ENCODE results near the gene ITGB5.
"Not testable (repeated sequence)": the region's sequence is repeated elsewhere in the genome, so short reads cannot be mapped to it uniquely, and the experiment has no call there.

Gene ITGB5

DNA sequence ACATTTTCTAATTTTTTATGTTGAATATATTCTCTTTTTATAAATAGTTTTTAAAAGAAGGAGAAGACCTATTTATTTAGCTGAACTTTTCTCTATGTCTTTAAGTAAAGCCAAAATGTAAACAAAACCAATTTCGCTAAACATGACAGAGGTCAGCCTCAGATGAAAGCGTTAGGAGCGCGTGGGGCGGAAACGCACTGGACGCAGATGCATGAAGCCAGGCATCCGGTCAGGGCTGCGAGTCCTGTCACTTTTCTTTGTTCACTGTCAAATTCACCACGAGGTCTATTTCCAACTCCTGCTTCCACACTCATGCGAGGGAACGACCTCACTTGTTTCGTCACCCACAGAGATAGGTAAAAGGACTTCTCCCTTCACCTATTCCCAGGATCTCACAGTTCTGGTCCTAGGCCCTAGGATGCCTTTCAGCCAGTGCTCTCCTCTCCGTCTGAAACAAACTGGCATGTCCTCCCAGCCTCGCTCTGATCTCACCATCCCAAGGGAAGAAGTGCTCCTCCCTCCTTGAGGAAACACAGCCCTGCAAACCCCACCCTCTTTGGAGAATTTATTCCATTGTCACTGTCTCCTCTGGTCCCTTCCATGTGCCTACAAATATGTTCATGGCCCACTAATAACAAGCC is 57.9 kb downstream of the ITGB5 start:
- Histone ChIP-seq H3K4me2 (ENCODE audit: low read length) (no peak overlapping the region), H3K79me1 (ENCODE audit: low read length) (peaks cover 25% of the 10 kb centered on the region), H3K27me3 (ENCODE audit: insufficient read depth, low read length, poor library complexity) (no peaks in the 10 kb centered on the region), H3K23ac (ENCODE audit: low read length) (no peak overlapping the region), H3K56ac (ENCODE audit: low read length) (peak overlapping the region; percentile 77), H3K36me3 (ENCODE audit: control insufficient read depth, insufficient read depth, low read length) (peaks cover 13% of the 10 kb centered on the region), H3K27ac (ENCODE audit: low read depth, low read length) (peak overlapping the region; percentile 52), H3K4ac (ENCODE audit: low read depth, low read length) (no peak overlapping the region), H3K18ac (ENCODE audit: low read length) (peak overlapping the region; percentile 13), H2BK15ac (replicated peaks; ENCODE audit: low read depth) (no peak overlapping the region), H2AK5ac (ENCODE audit: low read length) (peak overlapping the region; percentile 60), H4K5ac (ENCODE audit: low read length) (no peak overlapping the region), H2BK5ac (ENCODE audit: low read length) (peak overlapping the region; percentile 19), H2BK120ac (ENCODE audit: low read depth, low read length) (no peak overlapping the region), H3K79me2 (ENCODE audit: control insufficient read depth, insufficient read depth, low read length) (peaks cover 26% of the 10 kb centered on the region), H3K4me3 (ENCODE audit: low read length) (no peak overlapping the region), H3K4me1 (ENCODE audit: control insufficient read depth, low read depth, low read length) (peaks cover 33% of the 10 kb centered on the region), H3K9ac (ENCODE audit: low read length) (peak overlapping the region; percentile 15), H4K8ac (ENCODE audit: low read depth, low read length) (no peak overlapping the region)
- peak; percentile 78 for DNase-seq
- no CpG with 5 or more reads among the region's 15 CpGs for WGBS (ENCODE audit: extremely low coverage, insufficient coverage, low lambda C conversion rate)

DNA sequence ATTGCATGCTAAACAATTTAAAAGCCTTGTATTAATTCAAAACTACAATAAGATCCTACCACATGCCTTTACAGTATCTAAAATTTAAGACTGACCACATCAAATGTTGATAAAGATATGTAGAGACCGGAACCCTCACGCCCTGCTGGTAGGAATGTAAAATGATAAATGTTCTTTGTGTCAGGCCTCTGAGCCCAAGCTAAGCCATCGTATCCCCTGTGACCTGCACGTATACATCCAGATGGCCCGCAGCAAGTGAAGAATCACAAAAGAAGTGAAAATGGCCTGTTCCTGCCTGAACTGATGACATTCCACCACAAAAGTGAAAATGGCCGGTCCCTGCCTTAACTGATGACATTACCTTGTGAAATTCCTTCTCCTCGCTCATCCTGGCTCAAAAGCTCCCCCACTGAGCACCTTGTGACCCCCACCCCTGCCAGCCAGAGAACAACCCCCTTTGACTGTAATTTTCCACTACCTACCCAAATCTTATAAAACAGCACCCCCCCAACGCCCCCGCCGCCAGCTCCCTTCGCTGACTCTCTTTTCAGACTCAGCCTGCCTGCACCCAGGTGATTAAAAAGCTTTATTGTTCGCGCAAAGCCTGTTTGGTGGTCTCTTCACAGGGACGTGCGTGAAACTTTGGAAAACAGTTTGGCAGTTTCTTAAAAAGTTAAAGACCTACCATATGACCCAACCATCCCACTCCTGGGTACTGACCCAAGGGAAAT is 59.5 kb downstream of the ITGB5 start:
- peak overlapping the region; percentile 36 for H3K9ac ChIP-seq (ENCODE audit: low read length)
- peaks cover 11% of the 10 kb centered on the region for H3K36me3 ChIP-seq (ENCODE audit: control insufficient read depth, insufficient read depth, low read length)
- no CpG with 5 or more reads among the region's 15 CpGs for WGBS (ENCODE audit: extremely low coverage, insufficient coverage, low lambda C conversion rate)

DNA sequence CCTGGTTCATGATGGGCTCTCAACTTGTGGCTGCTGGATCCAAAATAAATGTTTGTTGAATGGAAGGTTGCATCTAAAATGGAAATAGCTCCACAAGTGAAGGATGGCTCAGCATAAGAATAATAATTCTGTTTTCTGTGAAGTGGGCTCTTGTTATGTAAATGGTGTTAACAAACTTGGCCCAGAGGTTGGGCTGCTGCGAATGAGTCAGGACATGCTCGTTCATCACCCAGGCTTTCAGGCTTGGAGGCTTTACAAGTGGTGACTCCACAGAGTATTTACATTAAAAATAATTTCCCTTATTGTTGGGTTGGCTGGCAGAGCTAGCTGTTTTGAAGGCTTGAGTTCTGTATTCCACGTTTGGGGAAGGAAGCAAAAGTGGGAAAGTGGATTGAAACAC is 60.5 kb downstream of the ITGB5 start:
- Histone ChIP-seq H3K18ac (ENCODE audit: low read length) (peak overlapping the region; percentile 76), H3K4me3 (ENCODE audit: low read length) (no peak overlapping the region), H3K9ac (ENCODE audit: low read length) (peak overlapping the region; percentile 48), H2BK120ac (ENCODE audit: low read depth, low read length) (peak overlapping the region; percentile 73), H2BK5ac (ENCODE audit: low read length) (peak overlapping the region; percentile 83), H2BK15ac (replicated peaks; ENCODE audit: low read depth) (peak overlapping the region; percentile 5), H3K4ac (ENCODE audit: low read depth, low read length) (no peak overlapping the region), H3K56ac (ENCODE audit: low read length) (peak overlapping the region; percentile 68), H3K79me1 (ENCODE audit: low read length) (peaks cover 16% of the 10 kb centered on the region), H3K79me2 (ENCODE audit: control insufficient read depth, insufficient read depth, low read length) (peaks cover 17% of the 10 kb centered on the region), H4K8ac (ENCODE audit: low read depth, low read length) (peak overlapping the region; percentile 83), H3K27ac (ENCODE audit: low read depth, low read length) (peak overlapping the region; percentile 94), H2AK5ac (ENCODE audit: low read length) (no peak overlapping the region), H4K5ac (ENCODE audit: low read length) (no peak overlapping the region), H3K23ac (ENCODE audit: low read length) (no peak overlapping the region), H3K4me2 (ENCODE audit: low read length) (no peak overlapping the region), H3K36me3 (ENCODE audit: control insufficient read depth, insufficient read depth, low read length) (peaks cover 4% of the 10 kb centered on the region), H3K4me1 (ENCODE audit: control insufficient read depth, low read depth, low read length) (peaks cover 28% of the 10 kb centered on the region), H3K27me3 (ENCODE audit: insufficient read depth, low read length, poor library complexity) (no peaks in the 10 kb centered on the region)
- peak; percentile 75 for DNase-seq
- no CpG with 5 or more reads among the region's 3 CpGs for WGBS (ENCODE audit: extremely low coverage, insufficient coverage, low lambda C conversion rate)

More for the DNA sequence above, 59.5 kb downstream of the ITGB5 start:
- Histone ChIP-seq H3K56ac (ENCODE audit: low read length) (peak overlapping the region; percentile 65), H3K4me1 (ENCODE audit: control insufficient read depth, low read depth, low read length) (peaks cover 33% of the 10 kb centered on the region), H3K4ac (ENCODE audit: low read depth, low read length) (peak overlapping the region; percentile 84), H2BK5ac (ENCODE audit: low read length) (peak overlapping the region; percentile 92), H3K27ac (ENCODE audit: low read depth, low read length) (peak overlapping the region; percentile 87), H3K79me1 (ENCODE audit: low read length) (peaks cover 21% of the 10 kb centered on the region), H3K18ac (ENCODE audit: low read length) (peak overlapping the region; percentile 3), H3K79me2 (ENCODE audit: control insufficient read depth, insufficient read depth, low read length) (peaks cover 22% of the 10 kb centered on the region), H2AK5ac (ENCODE audit: low read length) (peak overlapping the region; percentile 71)
- DNase-seq, result peak; percentile 97
- not testable (repeated sequence) for H4K8ac ChIP-seq (ENCODE audit: low read depth, low read length); H4K5ac ChIP-seq (ENCODE audit: low read length); H3K4me3 ChIP-seq (ENCODE audit: low read length); H2BK15ac ChIP-seq (replicated peaks; ENCODE audit: low read depth); H2BK120ac ChIP-seq (ENCODE audit: low read depth, low read length); H3K23ac ChIP-seq (ENCODE audit: low read length); H3K4me2 ChIP-seq (ENCODE audit: low read length); H3K27me3 ChIP-seq (ENCODE audit: insufficient read depth, low read length, poor library complexity)

DNA sequence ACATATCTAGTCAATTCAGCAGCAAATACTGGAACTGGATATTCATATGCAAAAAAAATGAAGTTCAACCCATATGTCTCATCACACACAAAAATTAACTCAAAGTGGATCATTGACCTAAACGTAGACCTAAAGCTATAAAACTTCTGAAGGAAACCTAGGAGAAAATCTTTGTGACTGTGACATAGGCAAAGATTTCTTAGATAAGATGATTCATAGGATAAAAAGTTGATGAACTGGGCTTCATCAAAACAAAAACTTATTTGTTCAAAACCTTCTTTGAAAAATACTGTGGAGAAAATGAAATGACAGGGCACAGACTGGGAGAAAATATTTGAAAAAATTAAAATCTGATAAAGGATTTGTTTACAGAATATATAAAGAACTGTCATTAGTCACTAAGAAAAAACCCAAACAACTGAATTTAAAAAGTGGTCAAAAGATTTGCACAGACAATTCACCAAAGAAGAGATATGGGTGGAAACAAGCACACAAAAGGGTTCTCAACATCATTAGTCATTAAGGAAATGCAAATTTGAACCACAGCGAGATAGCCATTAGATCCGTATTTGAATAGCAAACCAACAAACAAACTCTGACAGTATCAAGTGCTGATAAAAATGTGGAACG is 62.8 kb downstream of the ITGB5 start:
- Histone ChIP-seq H4K8ac (ENCODE audit: low read depth, low read length) (no peak overlapping the region), H3K79me2 (ENCODE audit: control insufficient read depth, insufficient read depth, low read length) (peaks cover 13% of the 10 kb centered on the region), H3K9ac (ENCODE audit: low read length) (no peak overlapping the region), H3K56ac (ENCODE audit: low read length) (no peak overlapping the region), H2BK5ac (ENCODE audit: low read length) (no peak overlapping the region), H3K27me3 (ENCODE audit: insufficient read depth, low read length, poor library complexity) (no peaks in the 10 kb centered on the region), H3K4me1 (ENCODE audit: control insufficient read depth, low read depth, low read length) (peaks cover 17% of the 10 kb centered on the region), H3K79me1 (ENCODE audit: low read length) (peaks cover 24% of the 10 kb centered on the region), H2BK120ac (ENCODE audit: low read depth, low read length) (no peak overlapping the region), H3K4ac (ENCODE audit: low read depth, low read length) (no peak overlapping the region), H3K27ac (ENCODE audit: low read depth, low read length) (no peak overlapping the region), H3K4me2 (ENCODE audit: low read length) (no peak overlapping the region), H3K23ac (ENCODE audit: low read length) (no peak overlapping the region), H2AK5ac (ENCODE audit: low read length) (no peak overlapping the region), H3K4me3 (ENCODE audit: low read length) (no peak overlapping the region), H3K18ac (ENCODE audit: low read length) (no peak overlapping the region), H2BK15ac (replicated peaks; ENCODE audit: low read depth) (no peak overlapping the region), H4K5ac (ENCODE audit: low read length) (no peak overlapping the region), H3K36me3 (ENCODE audit: control insufficient read depth, insufficient read depth, low read length) (peaks cover 10% of the 10 kb centered on the region)
- WGBS (ENCODE audit: extremely low coverage, insufficient coverage, low lambda C conversion rate), result no CpG with 5 or more reads among the region's 4 CpGs
- DNase-seq, result no peak

DNA sequence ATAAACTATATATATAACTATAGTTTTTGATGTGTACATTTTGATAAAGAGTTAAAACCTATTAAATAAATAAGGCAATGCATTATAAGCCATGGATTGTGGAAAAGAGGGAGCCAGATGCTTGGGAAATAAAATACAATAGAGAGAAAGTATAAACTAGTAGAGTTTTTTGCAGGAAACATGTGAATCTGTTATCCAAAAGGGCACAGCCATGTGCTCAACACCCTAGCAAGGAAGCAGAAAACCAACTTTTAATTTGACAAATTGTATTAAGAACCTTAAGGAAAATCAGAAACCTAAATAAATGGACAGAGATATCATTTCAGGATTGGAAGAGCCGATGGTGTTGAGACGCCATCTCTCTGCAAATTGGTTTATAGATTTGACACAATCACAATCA is 63.5 kb downstream of the ITGB5 start:
- H3K23ac ChIP-seq (ENCODE audit: low read length), result no peak overlapping the region
- WGBS (ENCODE audit: extremely low coverage, insufficient coverage, low lambda C conversion rate), result no CpG with 5 or more reads among the region's 2 CpGs
- H3K18ac ChIP-seq (ENCODE audit: low read length), result no peak overlapping the region
- H3K4me3 ChIP-seq (ENCODE audit: low read length), result no peak overlapping the region
- no peak overlapping the region for H2AK5ac ChIP-seq (ENCODE audit: low read length)
- no peak overlapping the region for H2BK120ac ChIP-seq (ENCODE audit: low read depth, low read length)
- H3K9ac ChIP-seq (ENCODE audit: low read length), result no peak overlapping the region
- peaks cover 13% of the 10 kb centered on the region for H3K79me2 ChIP-seq (ENCODE audit: control insufficient read depth, insufficient read depth, low read length)
- peaks cover 10% of the 10 kb centered on the region for H3K36me3 ChIP-seq (ENCODE audit: control insufficient read depth, insufficient read depth, low read length)
- H3K4ac ChIP-seq (ENCODE audit: low read depth, low read length), result no peak overlapping the region
- no peak overlapping the region for H4K5ac ChIP-seq (ENCODE audit: low read length)
- no peak overlapping the region for H3K56ac ChIP-seq (ENCODE audit: low read length)
- H4K8ac ChIP-seq (ENCODE audit: low read depth, low read length), result no peak overlapping the region
- no peak overlapping the region for H2BK5ac ChIP-seq (ENCODE audit: low read length)
- no peak overlapping the region for H2BK15ac ChIP-seq (replicated peaks; ENCODE audit: low read depth)
- peaks cover 14% of the 10 kb centered on the region for H3K4me1 ChIP-seq (ENCODE audit: control insufficient read depth, low read depth, low read length)
- H3K4me2 ChIP-seq (ENCODE audit: low read length), result no peak overlapping the region
- no peak for DNase-seq
- no peaks in the 10 kb centered on the region for H3K27me3 ChIP-seq (ENCODE audit: insufficient read depth, low read length, poor library complexity)
- peaks cover 24% of the 10 kb centered on the region for H3K79me1 ChIP-seq (ENCODE audit: low read length)
- H3K27ac ChIP-seq (ENCODE audit: low read depth, low read length), result no peak overlapping the region

Data from mesendoderm (in vitro differentiated cells).